ENCODE results near the gene GPC3. TPM values are rescaled to one million over a fixed set of nuclear protein-coding genes. Genes with fewer than 3 reads are reported as not detected.

The GPC3 gene
- total RNA-seq, 4 donors from 2014 or later = 4.9 to 10.9 (median 9.2) TPM

GRCh38 chrX:133938530-133938929, 46.9 kb downstream of the GPC3 start:
- no peaks in the 10 kb centered on the region for H3K9me3 ChIP-seq
- TF ChIP-seq CTCF (IDR thresholded peaks at IDR 0.05) (no peak), POLR2A (IDR thresholded peaks at IDR 0.05) (no peak), EP300 (IDR thresholded peaks at IDR 0.05) (no peak), POLR2AphosphoS5 (IDR thresholded peaks at IDR 0.05) (no peak)
- 64% methylated on average over 1 of the region's 1 CpG for WGBS
- no peaks in the 10 kb centered on the region for H3K27me3 ChIP-seq
- no peak overlapping the region for H3K4me3 ChIP-seq
- H3K27ac ChIP-seq = no peak overlapping the region
- H3K4me1 ChIP-seq = no peaks in the 10 kb centered on the region
- no peak for DNase-seq (ENCODE audit: low spot score in 2 of 2)
- H3K36me3 ChIP-seq = no peaks in the 10 kb centered on the region

- H3K4me1 ChIP-seq = no peaks in the 10 kb centered on the region
- 80% methylated on average over 3 of the region's 3 CpGs for WGBS
- no peaks in the 10 kb centered on the region for H3K27me3 ChIP-seq
- H3K27ac ChIP-seq = no peak overlapping the region
- no peak overlapping the region for H3K4me3 ChIP-seq
- no peak for DNase-seq (ENCODE audit: low spot score in 2 of 2)
- TF ChIP-seq POLR2A (IDR thresholded peaks at IDR 0.05) (no peak), EP300 (IDR thresholded peaks at IDR 0.05) (no peak), CTCF (IDR thresholded peaks at IDR 0.05) (no peak), POLR2AphosphoS5 (IDR thresholded peaks at IDR 0.05) (no peak)
- no peaks in the 10 kb centered on the region for H3K9me3 ChIP-seq
- H3K36me3 ChIP-seq = no peaks in the 10 kb centered on the region
These were observed 48.4 kb downstream of the GPC3 start for GRCh38 chrX:133937022-133937421.

GRCh38 chrX:133935076-133935475, 50.3 kb downstream of the GPC3 start:
- Histone ChIP-seq H3K27ac (no peak overlapping the region), H3K27me3 (no peaks in the 10 kb centered on the region), H3K36me3 (no peaks in the 10 kb centered on the region), H3K9me3 (no peaks in the 10 kb centered on the region), H3K4me1 (no peaks in the 10 kb centered on the region), H3K4me3 (no peak overlapping the region)
- no peak for DNase-seq (ENCODE audit: low spot score in 2 of 2)
- 66% methylated on average over 4 of the region's 4 CpGs for whole genome bisulfite sequencing
- TF ChIP-seq CTCF (IDR thresholded peaks at IDR 0.05) = no peak
- no peak for TF ChIP-seq POLR2A (IDR thresholded peaks at IDR 0.05)
- TF ChIP-seq EP300 (IDR thresholded peaks at IDR 0.05) = no peak
- no peak for TF ChIP-seq POLR2AphosphoS5 (IDR thresholded peaks at IDR 0.05)

GRCh38 chrX:133933316-133933715, 52.1 kb downstream of the GPC3 start:
- Histone ChIP-seq H3K36me3 (no peaks in the 10 kb centered on the region), H3K4me1 (no peaks in the 10 kb centered on the region)

GRCh38 chrX:133929836-133930464, 55.4 kb downstream of the GPC3 start:
- DNase-seq (ENCODE audit: low spot score in 2 of 2) = no peak
- Histone ChIP-seq H3K9me3 (no peaks in the 10 kb centered on the region), H3K27me3 (no peaks in the 10 kb centered on the region), H3K4me3 (no peak overlapping the region), H3K36me3 (no peaks in the 10 kb centered on the region), H3K27ac (no peak overlapping the region), H3K4me1 (no peaks in the 10 kb centered on the region)
- TF ChIP-seq POLR2A (IDR thresholded peaks at IDR 0.05) (no peak), POLR2AphosphoS5 (IDR thresholded peaks at IDR 0.05) (no peak), CTCF (IDR thresholded peaks at IDR 0.05) (no peak), EP300 (IDR thresholded peaks at IDR 0.05) (no peak)
- WGBS = 59% methylated on average over 2 of the region's 2 CpGs

More at GRCh38 chrX:133933316-133933715, 52.1 kb downstream of the GPC3 start:
- Histone ChIP-seq H3K27ac (no peak overlapping the region), H3K9me3 (no peaks in the 10 kb centered on the region), H3K27me3 (no peaks in the 10 kb centered on the region), H3K4me3 (no peak overlapping the region)
- no peak for DNase-seq (ENCODE audit: low spot score in 2 of 2)
- TF ChIP-seq EP300 (IDR thresholded peaks at IDR 0.05) (no peak), CTCF (IDR thresholded peaks at IDR 0.05) (no peak), POLR2AphosphoS5 (IDR thresholded peaks at IDR 0.05) (no peak), POLR2A (IDR thresholded peaks at IDR 0.05) (no peak)
- WGBS = 82% methylated on average over 2 of the region's 2 CpGs

Data from suprapubic skin (tissue), 4 donors.